ENCODE measurements around the gene RALGAPB. TPM values are rescaled to one million over a fixed set of nuclear protein-coding genes. Genes with fewer than 3 reads are reported as not detected.
A peak's percentile ranks its signal among the peaks of the same experiment; 100 is the strongest.
"Not testable (repeated sequence)": the region's sequence is repeated elsewhere in the genome, so short reads cannot be mapped to it uniquely, and the experiment has no call there.

Gene RALGAPB
- total RNA-seq, 1 experiment from 2014 or later, result 20.0 TPM

DNA sequence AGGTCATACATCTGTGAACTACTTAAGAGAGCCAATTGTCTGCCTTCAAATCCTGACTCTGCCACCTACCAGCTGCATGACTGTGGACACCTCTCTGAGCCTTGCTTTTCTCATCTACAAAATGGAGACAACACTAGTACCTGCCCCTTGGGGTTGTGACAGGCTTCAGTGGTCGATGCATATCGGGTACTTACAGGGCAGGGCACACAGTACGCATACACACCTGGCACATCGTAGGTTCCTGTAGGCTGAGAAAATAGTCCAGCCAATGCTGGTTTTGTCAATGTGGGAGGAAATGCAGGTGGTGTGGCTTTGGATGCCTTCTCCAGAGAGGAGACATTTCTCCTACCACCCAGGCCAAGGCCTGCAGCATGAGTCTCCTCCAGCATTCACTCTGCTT, 110.7 kb downstream of the RALGAPB start:
- no peak for DNase-seq (ENCODE audit: low spot score)

GRCh38 chr20:38584099-38584763, 111.6 kb downstream of the RALGAPB start:
- no peak for DNase-seq (ENCODE audit: low spot score)

DNA sequence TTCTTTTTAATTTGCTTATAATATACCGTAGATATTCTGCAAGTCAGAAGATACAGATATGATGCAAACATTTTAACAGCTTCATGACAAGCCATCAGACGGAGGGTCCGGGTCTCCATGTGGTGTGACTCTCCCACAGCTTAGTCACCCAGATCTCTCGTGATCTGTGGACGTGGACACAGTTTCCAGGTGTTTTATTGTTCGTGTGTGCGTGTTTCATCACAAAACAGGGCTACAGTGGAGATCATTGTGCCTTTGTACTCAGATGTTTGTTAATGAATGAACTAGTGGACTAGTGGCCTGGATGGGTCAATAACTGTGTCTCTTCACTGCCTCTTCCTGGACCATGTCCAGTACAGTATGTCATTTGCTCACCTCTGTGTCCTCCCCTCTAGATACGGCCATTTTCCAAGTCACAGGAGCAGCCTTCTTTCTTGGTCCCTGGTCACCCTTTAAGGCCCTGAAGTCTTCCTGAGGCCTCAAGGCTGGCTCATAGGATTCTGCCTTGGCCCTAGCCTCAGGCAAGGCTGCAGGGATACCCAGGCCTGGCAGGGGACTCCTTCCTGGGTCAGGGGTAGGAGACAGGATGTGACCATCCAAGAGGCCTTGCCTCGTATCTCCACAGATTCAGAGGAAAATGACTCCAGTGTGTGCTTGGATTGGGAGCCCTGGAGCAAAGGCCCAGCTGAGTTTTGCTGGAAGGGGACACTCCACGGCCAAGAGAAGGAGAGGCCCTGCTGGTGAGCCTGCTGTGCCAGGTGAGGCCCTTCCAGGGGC, 112.9 kb downstream of the RALGAPB start:
- DNase-seq (ENCODE audit: low spot score), result no peak

GRCh38 chr20:38586181-38586525, 113.5 kb downstream of the RALGAPB start:
- no peak for DNase-seq (ENCODE audit: low spot score)

DNA sequence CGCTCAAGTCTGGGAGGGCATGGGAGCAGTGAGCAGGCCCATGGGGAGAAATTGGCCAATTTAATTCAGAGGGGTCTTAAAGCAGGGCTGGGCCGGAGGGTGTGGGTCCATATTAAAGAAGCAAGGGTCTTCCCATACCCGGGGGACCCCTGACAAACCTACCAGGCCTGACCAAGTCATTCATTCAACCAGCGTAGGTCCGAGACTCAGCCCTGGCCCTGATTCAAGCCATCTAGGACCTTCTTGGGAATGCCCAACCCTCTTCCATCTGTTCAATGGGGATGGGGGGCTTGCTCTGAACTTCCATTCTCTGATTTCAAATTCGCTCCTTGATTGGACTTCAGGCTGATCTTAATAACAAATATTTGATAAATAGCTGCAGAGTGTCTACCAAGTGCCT, 115.7 kb downstream of the RALGAPB start:
- DNase-seq (ENCODE audit: low spot score), result no peak

- DNase-seq (ENCODE audit: low spot score), result no peak
Measured at GRCh38 chr20:38589351-38589750, 116.7 kb downstream of the RALGAPB start.

DNA sequence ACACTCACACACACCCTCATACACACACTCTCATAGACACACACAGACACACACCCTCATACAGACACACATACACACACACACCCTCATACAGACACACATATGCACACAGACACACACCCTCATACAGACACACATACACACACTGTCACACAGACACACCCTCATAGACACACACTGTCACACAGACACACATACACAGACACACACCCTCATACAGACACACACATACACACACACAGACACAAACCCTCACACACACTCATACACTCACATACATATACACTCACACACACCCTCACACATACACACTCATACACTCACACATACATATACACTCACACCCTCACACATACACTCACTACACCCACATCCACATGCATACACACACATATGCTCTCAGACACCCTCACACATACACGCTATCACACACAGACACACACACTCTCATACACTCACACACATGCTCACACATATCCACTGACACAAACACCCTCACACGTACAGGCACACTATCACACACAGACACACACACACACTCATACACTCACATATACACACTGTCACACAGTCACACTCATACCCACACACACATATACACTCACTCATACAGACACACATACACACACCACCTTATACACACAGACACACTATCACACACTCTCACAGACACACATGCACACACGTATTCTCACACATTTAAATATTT, 117.5 kb downstream of the RALGAPB start:
- DNase-seq (ENCODE audit: low spot score), result no peak

GRCh38 chr20:38590676-38591473, 118.2 kb downstream of the RALGAPB start:
- DNase-seq (ENCODE audit: low spot score), result no peak

DNA sequence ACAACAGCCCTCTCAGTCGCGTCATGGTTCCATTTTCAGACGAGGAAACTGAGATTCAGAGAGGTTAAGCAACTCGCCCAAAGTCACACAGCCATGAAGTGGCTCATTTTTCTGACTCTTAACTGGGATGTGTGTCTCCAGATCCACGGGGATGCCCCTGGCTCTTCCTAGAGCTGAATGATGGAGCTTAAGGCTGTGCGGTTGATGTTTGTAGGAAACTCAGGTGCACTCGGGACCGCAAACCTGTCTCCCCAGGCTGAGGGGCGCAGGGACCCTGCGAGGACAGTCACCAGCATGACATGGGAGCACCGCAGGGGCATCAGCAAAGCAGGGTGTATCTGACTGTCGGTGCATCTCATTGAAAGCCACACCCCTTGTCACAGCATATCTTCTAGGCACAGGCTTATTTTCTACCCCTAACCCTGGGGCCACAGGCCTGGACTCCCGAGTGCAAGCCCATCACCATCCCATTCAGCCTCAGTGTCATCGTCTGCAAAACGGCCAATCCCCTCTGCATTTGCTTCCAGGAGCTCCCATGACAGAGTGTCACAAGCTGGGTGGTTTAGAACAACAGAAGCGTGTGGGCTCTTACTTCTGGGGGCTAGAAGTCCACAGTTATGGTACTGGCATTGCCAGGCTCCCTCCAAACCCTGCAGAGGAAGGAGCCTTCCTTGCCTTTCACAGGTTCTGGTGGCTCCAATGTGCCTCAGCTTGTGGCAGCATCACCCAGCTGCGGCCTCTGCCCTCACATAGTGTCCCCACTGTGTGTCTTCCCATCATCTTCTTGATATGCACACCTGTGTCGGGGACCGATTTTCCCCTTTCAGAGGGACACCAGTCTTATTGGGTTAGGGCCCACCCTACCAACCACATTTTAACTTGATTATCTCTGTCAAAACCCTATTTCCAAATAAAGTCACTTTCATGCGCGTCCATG, 119.1 kb downstream of the RALGAPB start:
- DNase-seq (ENCODE audit: low spot score), result no peak

- DNase-seq (ENCODE audit: low spot score), result not testable (repeated sequence)
Measured at GRCh38 chr20:38592411-38592790, 119.8 kb downstream of the RALGAPB start.

GRCh38 chr20:38594281-38594680, 121.6 kb downstream of the RALGAPB start:
- DNase-seq (ENCODE audit: low spot score), result not testable (repeated sequence)

GRCh38 chr20:38595886-38596285, 123.2 kb downstream of the RALGAPB start:
- DNase-seq (ENCODE audit: low spot score), result not testable (repeated sequence)

- DNase-seq (ENCODE audit: low spot score), result peak; percentile 81
Measured at GRCh38 chr20:38599410-38599882, 126.8 kb downstream of the RALGAPB start.

DNA sequence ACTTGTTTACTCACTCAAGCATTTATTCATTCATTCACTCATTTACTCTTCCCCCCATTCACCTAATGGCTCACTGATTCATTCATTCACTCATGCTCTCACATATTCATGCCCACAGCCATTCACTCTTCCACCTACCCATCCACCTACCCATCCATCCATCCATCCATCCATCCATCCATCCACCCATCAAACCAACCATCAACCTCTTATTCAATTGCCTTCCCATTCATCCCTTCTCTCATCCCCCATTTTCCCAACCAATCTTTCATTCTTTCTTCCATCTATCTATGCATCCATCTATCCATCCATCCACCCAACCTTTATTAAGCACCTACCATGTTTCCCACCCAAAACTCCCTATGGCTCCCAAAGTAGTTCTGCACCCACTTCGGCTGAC, 127.4 kb downstream of the RALGAPB start:
- no peak for DNase-seq (ENCODE audit: low spot score)

DNA sequence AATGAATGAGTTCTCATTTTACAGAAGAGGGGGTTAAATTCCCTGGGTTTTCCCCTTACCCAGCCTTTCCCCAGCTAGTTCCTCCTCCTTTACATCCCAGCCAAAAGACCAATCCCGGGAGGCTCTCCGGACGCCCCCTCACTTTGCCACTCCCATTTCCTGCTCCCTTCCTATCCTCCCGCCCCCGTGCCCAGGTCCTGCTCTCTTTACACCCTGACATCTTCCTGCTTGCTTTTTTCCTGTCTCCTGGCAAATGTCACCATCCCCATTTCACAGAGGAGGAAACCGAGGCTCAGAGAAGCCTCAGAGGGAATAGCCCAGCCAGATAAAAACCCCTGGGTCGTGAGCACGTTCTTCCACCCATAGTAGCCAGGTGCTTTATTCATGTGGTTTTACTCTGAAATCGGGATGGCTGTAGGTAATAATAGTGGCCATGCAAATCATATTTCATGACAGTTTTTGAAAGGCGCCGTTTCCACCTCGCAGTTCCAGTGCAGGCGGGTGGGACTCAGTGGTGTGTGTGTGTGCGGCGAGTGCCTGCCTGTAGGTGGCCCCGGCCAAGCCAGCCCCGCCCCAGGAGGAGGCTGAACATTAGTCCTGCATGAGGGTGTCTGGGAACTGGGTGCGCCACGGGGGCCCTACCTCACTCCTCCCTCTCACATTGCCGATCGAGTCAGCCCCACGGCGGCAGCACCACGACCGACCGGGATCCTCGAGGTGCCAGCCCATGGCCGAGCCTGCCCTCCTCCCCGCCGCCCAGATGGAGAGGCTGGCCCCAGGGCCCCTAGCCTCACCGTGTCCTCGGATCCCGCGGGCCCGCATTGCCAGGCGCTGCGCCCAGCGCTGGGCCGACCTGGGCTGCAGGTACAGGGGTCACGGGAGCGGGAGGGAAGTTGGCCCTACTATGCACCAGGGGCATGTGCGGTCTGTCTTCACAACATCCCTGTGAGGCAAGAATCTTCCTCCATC, 128.9 kb downstream of the RALGAPB start, which contains the start of gene ARHGAP40:
TSS of gene ARHGAP40 (plus strand) at position 594 of the 969 bp plus-strand sequence.
- peak; percentile 48 for DNase-seq (ENCODE audit: low spot score)

DNA sequence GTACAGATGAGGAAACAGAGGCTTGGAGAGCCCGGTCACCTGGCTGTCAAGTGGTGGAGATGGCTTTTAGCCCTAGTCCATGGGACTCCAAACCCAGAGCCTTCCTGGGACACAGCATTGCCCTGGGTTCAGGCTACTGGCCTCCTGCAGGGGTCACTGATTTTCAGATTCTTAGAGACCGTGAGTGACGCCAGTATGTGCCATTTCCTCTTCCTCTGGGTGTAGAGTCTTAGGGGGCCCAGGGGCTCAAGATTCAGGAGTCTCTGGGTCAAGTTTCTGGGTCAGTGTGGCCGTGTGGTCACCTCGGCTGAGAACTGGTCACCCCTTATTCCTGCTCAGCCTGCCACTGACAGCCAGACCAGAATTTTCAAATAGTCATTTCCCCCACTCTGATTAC, 129.5 kb downstream of the RALGAPB start:
- no peak for DNase-seq (ENCODE audit: low spot score)

GRCh38 chr20:38603286-38603685, 130.6 kb downstream of the RALGAPB start:
- no peak for DNase-seq (ENCODE audit: low spot score)

DNA sequence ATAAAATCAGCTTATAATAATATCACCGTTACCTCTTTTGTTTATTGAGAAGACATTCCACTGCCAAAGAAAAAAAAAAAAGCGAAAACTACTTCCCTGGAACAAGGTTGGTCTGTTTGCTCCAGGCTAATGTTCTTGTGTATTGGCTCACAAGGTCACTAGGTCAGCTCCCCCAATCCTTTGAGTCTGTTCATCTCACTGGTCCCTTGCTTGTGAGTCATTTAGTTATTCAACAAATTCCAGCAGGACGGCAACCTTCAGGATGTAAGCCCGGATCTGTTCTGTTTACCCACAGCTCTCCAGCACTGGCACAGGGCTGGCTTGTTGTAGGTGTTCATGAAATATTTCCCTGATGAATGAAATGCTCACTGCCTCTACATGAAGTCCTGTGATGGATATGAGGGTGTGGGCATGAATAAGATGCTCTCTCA, 132.2 kb downstream of the RALGAPB start:
- peak; percentile 20 for DNase-seq (ENCODE audit: low spot score)

DNA sequence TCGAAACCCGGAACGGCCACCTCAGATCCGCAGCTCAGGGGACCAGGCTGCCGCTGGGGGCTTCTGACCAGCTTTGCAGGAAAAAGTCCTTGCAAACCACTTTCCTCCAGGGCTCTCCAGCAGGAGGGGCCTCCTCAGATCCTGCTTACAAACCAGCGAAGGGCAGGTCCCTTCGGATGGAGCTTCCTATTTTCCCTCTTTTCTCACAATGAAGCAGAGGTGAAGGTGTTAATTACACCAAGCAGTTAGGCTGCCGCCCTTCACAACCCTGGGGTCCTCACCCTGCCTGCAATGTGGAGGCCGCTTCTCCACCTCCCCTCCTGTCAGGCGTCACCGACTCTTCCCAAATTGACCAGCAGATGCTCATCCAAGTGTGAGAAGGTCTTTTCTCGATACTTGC, 134.7 kb downstream of the RALGAPB start:
- DNase-seq (ENCODE audit: low spot score), result no peak
